ENCODE measurements around the gene AQP2. TPM values are rescaled to one million over a fixed set of nuclear protein-coding genes. Genes with fewer than 3 reads are reported as not detected.

The AQP2 gene
- total RNA-seq, 1 donor from 2014 or later: not detected

- no peak for TF ChIP-seq CTCF (IDR thresholded peaks at IDR 0.05; ENCODE audit: borderline replicate concordance)
- H3K4me3 ChIP-seq: peak within 1 kb of the TSS; percentile 58
- no peaks in the 10 kb centered on the region for H3K36me3 ChIP-seq
- intact Hi-C loops (cut with micrococcal nuclease): no loop called here
- DNase-seq: peak; percentile 71
- peak within 1 kb of the TSS; percentile 68 for H3K27ac ChIP-seq (replicated peaks)
- H3K9me3 ChIP-seq (replicated peaks): no peaks in the 10 kb centered on the region
- peaks cover 13% of the 10 kb centered on the region for H3K4me1 ChIP-seq
- peaks cover 74% of the 10 kb centered on the region for H3K27me3 ChIP-seq (ENCODE audit: low read depth)
Measured at GRCh38 chr12:49903700-49904423, 46.7 kb upstream of the AQP2 start, which contains the start of gene FAIM2. TSS of gene FAIM2 (minus strand) at chr12:49903900. CDS start at chr12:49903792, 108 bp downstream.

GRCh38 chr12:49904601-49905000, 45.9 kb upstream of the AQP2 start:
- intact Hi-C loops (cut with micrococcal nuclease): no loop called here
- Histone ChIP-seq H3K27ac (replicated peaks) (peak overlapping the region; percentile 68), H3K36me3 (no peaks in the 10 kb centered on the region), H3K27me3 (ENCODE audit: low read depth) (peaks cover 72% of the 10 kb centered on the region), H3K9me3 (replicated peaks) (no peaks in the 10 kb centered on the region), H3K4me3 (peak overlapping the region; percentile 58), H3K4me1 (peaks cover 13% of the 10 kb centered on the region)
- no peak for DNase-seq
- no peak for TF ChIP-seq CTCF (IDR thresholded peaks at IDR 0.05; ENCODE audit: borderline replicate concordance)

- DNase-seq: no peak
- H3K4me1 ChIP-seq: peaks cover 13% of the 10 kb centered on the region
- H3K27me3 ChIP-seq (ENCODE audit: low read depth): peaks cover 66% of the 10 kb centered on the region
- H3K4me3 ChIP-seq: no peak overlapping the region
- no peak for TF ChIP-seq CTCF (IDR thresholded peaks at IDR 0.05; ENCODE audit: borderline replicate concordance)
- H3K27ac ChIP-seq (replicated peaks): no peak overlapping the region
- no peaks in the 10 kb centered on the region for H3K9me3 ChIP-seq (replicated peaks)
- no peaks in the 10 kb centered on the region for H3K36me3 ChIP-seq
- intact Hi-C loops (cut with micrococcal nuclease): no loop called here
Measured at GRCh38 chr12:49905718-49906314, 44.7 kb upstream of the AQP2 start.

GRCh38 chr12:49907352-49907751, 43.2 kb upstream of the AQP2 start:
- no peak for TF ChIP-seq CTCF (IDR thresholded peaks at IDR 0.05; ENCODE audit: borderline replicate concordance)
- H3K27ac ChIP-seq (replicated peaks): no peak overlapping the region
- intact Hi-C loops (cut with micrococcal nuclease): no loop called here
- no peaks in the 10 kb centered on the region for H3K9me3 ChIP-seq (replicated peaks)
- DNase-seq: no peak
- peaks cover 13% of the 10 kb centered on the region for H3K4me1 ChIP-seq
- no peaks in the 10 kb centered on the region for H3K36me3 ChIP-seq
- peaks cover 57% of the 10 kb centered on the region for H3K27me3 ChIP-seq (ENCODE audit: low read depth)
- H3K4me3 ChIP-seq: no peak overlapping the region

GRCh38 chr12:49909356-49909755, 41.2 kb upstream of the AQP2 start:
- H3K27me3 ChIP-seq (ENCODE audit: low read depth): peaks cover 47% of the 10 kb centered on the region
- TF ChIP-seq CTCF (IDR thresholded peaks at IDR 0.05; ENCODE audit: borderline replicate concordance): no peak
- H3K4me1 ChIP-seq: peaks cover 6% of the 10 kb centered on the region
- intact Hi-C loops (cut with micrococcal nuclease): no loop called here
- H3K27ac ChIP-seq (replicated peaks): no peak overlapping the region
- H3K36me3 ChIP-seq: no peaks in the 10 kb centered on the region
- no peak for DNase-seq
- no peak overlapping the region for H3K4me3 ChIP-seq
- H3K9me3 ChIP-seq (replicated peaks): no peaks in the 10 kb centered on the region
